ENCODE results near the gene FUOM.

DNA sequence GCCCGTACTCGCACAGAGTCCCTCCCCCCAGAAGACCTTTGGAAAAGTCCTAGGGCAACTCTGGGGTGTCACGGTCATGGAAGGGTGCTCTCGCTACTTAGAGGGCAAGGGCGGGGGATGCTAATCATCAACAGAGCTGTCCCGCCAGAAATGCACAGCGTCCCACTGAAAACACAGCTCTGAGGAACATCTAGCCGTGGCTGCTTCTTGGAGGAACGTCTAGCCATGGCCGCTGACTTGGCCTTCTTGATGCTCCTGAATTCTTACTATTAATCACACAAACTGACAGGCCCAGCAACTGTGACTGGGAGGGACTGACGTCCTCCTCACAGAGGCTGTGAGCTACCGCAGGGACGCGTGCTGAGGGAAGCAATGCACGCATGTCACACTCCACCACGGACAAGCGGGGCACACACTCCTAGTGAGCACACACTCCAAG, 50.9 kb downstream of the FUOM start:
- no peak for TF ChIP-seq CTCF (IDR thresholded peaks at IDR 0.05)
- no peak for TF ChIP-seq EZH2 (IDR thresholded peaks at IDR 0.05)

All from neural progenitor cell (in vitro differentiated cells).